GM18505 (cell line): ENCODE results near the gene BUD13.

Experiments
- ATAC-seq: cut with Tn5 transposase; IDR thresholded peaks from one replicate; pipeline ENCODE4 v1.9.1; 2021; ENCODE audit not compliant: unreplicated experiment
- POLR2A ChIP-seq: IDR thresholded peaks from 4 replicates; pipeline ENCODE4 v1.6.1; 2011; ENCODE audit warnings: borderline replicate concordance; ENCODE audit not compliant: insufficient read depth, insufficient read length; ENCODE audit errors: extremely low read depth

BUD13 gene

DNA sequence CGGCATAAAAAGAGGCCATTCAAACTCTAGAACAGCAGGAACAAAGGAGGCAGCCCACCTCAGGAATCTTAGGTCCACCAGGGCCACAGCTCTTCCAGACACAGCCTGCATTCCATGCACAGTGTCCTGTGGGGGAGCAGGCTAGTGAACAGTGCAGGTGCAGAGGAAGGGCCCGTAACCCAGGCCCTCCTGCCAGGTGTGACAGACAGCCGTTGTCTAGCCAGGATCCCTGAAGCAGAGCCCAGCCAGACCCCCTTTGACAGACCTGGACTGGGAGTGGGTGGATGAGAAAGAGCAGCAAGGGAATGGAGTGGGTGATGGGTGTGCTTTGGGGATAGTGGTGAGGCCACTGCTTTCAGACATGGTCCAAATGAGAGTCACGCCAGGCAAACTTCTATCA, 16.2 kb upstream of the BUD13 start:
- no peak for TF ChIP-seq POLR2A
- ATAC-seq: no peak

DNA sequence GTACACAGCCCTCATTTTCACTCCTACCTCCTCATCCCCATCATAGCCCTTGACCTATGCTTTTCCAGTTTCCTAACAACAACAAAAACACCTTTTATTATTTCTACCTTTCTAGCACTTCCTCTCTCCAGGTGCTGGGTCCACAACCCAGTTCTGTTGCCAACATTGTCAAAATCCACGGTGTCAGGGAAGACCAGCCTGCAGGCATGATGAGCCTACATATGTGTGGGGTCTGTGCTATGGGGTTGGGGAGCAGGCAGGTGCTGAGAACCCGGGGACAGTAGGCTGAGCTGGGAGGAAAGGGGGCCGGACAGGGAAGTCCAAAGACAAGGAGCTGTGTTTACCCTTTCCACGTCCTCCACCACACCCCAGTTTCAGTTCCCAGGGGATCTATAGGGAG, 15.7 kb upstream of the BUD13 start:
- TF ChIP-seq POLR2A: no peak

DNA sequence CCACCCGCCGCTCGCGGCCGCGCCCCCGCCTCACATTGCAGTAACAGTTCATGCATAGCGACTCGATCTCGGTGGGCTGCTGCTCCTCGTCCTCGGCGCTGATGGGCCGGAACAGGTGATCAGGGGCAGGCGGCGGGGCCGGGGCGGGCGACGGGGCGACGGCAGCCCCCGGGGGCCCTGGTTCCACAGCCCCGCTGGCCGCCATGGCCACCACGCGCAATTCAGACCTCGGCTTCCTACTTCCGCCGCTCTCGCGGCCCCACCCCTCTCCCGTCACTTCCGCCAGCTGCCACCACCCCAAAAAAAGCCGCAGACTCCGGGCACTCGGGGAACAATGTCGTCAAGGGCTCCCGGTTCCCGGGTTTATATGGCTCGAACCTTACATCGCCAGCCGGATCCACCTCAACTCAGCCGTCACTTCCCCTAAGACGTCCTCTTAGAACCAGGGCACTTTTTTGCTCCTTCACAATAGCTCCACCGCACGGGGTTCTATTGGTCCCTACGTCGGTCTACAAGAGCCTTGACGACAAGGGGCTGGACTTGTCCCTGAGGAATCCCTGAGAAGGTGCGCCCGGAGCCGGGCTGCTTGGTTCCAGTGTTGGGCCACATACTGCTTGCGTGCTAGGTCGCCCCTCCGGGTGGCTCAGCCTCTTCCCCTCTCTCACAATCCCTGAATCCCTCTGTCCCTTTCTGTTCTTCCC, 15.1 kb upstream of the BUD13 start, which contains the start of gene ZPR1:
Gene ZPR1 (minus strand): TSS at position 238 of the 701 bp plus-strand sequence. CDS start 33 bp downstream, at position 205.
- TF ChIP-seq POLR2A: peak; percentile 91
- peak; percentile 79 for ATAC-seq

More for the DNA sequence above, 15.7 kb upstream of the BUD13 start:
- ATAC-seq: no peak

DNA sequence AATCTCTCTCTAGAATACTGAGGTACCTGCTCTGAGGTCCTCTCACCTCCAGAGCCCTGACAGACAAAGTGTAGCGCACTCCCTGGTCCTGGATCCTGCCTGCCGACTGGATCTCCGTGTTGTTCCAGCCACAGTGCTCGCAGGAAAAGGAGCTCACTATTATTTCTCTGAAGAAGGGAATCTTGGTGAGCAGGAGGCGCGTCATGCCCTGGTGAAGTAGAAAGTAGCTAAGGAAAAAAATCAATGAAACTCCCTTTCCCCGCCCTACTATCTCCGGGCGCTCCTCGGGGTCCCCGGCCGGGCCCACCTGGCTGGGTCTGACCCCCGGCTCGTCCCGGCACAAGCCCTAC, 14.6 kb upstream of the BUD13 start:
- no peak for TF ChIP-seq POLR2A
- peak; percentile 12 for ATAC-seq

DNA sequence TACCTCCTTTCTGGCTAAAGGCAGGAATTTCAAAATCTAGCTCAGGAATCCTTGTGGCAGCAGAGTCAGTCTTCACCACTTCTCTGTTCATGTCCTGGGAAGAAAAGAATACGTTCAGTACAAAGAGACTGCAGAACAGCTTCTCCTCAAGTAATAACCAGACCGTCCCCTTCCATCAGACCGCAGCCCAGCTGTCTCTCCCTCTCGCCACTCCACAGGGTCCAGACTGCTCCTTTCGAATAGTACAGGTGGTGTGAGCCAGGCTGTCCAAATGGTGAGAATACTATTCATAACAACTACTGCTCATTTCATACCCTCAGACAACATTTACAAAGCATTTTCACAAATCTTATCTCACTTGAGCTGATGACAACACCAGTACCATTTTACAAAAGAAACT, 14.2 kb upstream of the BUD13 start:
- no peak for TF ChIP-seq POLR2A
- no peak for ATAC-seq

DNA sequence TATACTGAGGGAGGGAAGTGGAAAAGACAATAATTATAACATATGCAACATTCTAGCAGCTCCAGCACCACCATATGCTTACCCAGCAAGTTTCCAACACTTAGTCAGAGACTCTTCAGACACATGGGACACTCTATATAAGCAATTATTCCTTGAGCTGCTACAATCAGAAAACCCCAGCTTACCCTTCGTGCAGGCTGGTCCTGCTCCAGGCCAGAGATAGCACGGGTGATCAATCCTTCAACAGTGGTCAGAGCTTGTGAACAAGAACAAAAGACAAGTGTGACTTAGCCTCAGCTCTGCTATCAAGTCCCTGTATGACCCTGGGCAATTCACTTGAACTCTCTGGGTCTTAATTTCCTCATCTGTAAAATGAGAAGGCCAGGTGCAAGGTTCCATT, 13.5 kb upstream of the BUD13 start:
- TF ChIP-seq POLR2A: no peak
- no peak for ATAC-seq

DNA sequence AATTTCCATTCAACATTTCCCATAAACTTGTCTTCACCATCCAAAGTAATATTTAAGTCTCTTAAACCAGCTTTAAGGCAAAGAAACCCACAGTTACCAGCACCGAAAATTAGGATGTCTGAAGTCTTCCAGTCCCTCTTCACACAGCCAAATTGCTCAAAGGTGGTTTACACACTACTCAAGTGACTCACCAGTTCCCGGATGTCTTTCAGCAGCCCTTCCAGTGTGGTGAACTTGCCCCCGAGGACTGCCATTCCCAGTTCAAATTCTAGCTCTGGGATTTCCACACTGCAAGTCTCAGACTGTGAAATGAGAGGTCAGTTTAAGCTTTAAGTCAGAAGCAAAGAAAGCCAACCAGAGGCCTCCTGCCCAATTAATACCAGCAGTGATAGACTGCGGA, 9.9 kb upstream of the BUD13 start:
- ATAC-seq: no peak
- TF ChIP-seq POLR2A: no peak

DNA sequence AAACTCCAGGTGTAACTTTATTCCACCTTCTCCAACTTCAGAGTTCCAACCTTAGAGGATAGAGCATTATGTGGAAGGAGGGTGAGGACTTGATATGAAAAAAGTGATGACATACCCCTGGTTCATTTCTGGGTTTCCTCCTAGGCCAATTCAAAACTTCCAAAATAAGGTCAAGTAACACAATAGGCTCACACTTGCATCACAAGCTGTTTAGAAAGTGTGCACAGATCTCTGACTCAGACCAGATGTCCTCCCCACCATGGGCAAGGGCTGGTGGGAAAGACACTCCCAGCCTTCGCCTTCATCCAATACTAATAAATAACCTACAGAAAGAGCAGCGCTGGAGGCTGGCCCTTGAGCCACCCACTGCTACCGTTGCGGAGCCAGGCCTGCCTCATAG, 5.8 kb upstream of the BUD13 start:
- no peak for TF ChIP-seq POLR2A
- ATAC-seq: no peak

DNA sequence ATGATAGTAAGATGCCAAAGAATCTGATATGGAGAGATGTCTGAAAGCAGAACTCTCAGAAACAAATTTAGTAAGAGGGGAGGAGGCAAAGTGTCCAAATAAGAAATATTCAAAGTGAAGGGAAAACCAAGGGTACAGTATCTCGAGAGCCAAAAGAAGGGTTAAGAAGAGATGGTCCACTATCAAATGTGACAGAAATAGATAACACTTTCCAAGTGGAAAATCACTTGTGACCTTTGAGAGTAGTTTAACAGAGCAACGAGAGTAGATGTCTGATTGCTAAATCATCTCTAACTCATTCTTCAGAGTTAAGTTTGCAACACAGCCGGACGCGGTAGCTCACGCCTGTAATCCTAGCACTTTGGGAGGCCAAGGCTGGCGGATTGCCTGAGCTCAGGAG, 4.3 kb upstream of the BUD13 start:
- ATAC-seq: no peak

DNA sequence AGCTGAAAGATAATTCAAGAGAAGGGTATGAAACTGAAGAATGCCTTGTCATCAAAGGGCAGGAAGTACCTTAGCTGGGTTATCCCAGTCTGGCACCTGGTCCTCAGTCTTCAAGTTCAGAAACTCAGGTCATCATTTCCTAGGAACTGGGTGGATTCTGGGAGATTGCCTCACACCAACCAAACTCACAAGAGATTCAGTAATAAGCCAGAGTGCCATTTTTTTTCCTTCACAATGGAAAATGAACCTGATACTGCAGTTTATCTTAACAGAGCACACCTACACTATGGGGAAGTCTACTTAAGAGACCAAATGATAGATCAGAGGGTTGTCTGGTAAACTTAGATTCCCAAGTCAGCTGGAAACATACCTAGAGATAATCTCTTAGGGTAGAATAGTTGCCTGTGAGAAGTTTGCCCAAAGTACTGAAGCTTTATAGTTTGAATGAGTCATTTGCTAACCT, 3.8 kb upstream of the BUD13 start:
- ATAC-seq: no peak
- TF ChIP-seq POLR2A: no peak

More for the DNA sequence above, 4.3 kb upstream of the BUD13 start:
- no peak for TF ChIP-seq POLR2A

DNA sequence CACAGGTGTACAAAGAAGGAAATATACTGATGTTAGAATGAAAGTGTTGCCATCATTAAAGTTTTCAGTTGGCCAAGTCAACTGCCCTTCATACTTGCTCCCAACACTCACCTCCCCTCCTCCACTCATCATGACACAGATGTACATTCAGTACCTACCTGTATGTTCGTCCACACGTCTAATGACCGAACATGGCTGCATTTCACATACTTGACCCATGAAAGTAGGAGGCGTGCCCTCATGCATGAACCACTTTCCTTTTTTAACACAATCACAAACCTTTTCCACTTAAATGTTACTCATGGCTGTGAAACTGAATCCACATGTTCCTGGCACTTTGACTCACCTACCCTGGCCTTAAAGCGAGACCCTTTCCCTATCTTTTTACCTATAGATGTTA, 3.2 kb upstream of the BUD13 start:
- TF ChIP-seq POLR2A: no peak
- ATAC-seq: no peak

DNA sequence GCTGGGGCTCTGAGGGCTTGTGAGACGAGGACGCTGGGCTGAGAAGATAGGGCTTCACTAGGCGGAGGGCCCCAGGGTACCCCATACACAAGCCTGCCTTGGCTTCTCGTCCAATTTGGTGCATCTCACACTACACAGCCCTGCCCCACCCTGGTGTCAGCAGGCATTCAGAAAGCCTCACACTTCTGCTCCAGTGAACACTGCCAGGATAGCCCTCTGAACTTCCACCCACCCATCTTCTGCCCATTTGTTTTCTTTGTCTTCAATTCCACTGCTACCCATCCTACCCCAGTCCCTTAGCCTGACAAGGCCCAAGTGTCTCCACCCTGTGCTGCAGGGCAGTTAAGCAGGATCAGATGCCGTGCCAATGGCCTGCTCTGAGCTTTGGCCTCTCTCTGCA, 1.9 kb upstream of the BUD13 start:
- TF ChIP-seq POLR2A: no peak
- no peak for ATAC-seq

DNA sequence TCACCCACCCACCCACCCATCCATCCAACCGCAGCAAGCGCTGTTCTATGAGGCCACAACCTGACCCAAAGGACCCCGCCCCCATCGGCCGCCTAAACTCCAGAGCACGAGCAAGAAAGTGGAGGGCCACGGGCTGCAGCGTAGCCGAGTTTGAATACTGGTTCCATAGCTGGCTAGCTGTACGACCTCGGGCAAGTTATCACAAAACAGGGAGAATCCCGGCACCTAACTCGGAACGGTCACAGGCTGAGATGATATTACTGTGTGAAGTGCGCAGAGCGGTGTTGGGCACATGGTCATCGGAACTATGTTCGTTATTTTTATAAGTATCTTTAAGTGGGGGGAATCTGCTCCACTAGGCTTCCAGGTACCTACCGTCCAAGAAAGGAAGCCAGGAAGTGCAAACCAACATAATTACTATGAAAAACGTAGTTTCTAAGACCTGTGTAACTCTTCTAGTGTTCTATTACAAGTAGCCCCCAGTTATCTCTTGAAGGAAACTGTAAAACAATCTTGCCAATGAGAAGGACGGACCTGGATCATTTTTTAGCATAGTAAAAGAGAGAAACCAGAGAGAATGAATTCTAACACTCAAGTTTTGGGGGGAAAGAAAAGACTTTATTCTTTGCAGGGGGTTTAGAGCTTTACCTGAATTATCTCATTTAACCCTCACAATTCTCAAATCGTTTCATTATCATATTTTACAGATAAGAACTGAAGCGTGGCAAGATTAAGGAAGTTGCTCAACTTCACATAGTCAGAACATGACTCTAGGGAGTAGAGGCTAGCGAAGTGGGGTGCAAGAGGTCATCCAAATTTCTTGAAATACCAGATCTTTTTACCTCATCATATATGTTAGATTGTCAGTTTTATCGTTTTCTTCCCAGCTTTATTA, 663 bp upstream of the BUD13 start:
- peak; percentile 4 for ATAC-seq
- no peak for TF ChIP-seq POLR2A

DNA sequence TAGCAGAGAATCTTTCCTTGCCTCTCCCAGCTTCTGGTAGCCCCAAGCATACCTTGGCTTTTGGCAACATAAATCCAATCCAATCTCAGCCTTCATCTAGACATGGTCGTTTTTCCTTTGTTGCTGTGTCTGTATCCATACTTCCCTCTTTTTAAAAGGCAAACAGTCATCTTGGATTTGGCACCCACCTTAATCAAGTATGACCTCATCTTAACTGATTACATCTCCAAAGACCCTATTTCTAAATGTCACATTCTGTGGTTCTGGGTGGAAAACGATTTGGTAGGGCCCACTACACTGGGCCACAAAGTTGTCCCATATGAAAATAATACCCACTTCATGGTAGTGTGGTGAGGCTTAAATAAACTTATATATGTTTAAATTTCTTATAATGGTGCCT, 852 bp downstream of the BUD13 start:
- TF ChIP-seq POLR2A: no peak
- ATAC-seq: no peak
